ENCODE measurements around the gene CACFD1. TPM values are rescaled to one million over a fixed set of nuclear protein-coding genes. Genes with fewer than 3 reads are reported as not detected.

Gene CACFD1
- total and polyA plus RNA-seq, 2 of the 13 experiments (the other 11 are each of a cell fraction or from before 2014, with no cell fraction given), result 13.8 to 14.6 TPM

DNA sequence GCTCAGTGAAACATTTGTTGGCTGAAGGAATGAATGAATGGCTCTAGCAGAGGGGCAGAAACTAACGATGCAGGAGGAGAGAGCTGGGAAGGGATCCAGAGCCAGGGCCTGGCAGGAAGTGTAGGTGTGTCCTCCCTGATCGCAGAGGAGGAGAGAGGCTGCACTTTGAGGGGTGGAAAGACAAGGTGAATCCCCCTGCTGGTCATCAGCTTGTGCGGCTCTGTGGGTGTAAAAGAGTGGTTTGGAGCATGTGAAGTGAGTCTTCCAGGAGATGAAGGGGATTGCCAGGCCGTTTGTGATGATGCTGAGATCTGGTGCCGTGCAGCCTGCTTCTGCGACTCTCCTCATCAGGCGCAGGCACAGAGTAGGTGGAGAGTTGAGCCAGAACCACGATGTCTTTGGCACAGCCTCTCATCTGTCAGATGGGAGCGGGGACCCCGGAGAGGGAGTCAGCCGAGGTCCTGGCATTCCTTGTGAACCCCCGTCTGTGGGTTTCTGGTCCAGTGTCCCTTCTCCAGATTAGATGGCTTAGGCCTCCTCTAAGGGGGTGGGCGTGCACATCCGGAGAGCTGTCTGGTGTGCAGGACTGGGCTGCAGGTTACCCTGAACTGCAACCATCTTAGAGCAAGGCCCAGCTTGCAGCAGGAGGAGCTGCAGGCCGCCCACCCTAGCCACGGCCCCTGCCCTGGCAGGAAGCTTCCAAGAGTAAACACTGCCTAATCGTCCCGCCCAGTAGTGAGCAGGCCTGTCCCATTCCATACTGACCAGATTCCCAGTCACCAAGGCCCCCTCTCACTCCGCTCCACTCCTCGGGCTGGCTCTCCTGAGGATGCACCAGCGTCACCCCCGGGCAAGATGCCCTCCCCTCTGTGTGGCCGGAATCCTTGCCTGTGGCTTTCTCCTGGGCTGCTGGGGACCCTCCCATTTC, 37.9 kb upstream of the CACFD1 start, which contains the start of gene ADAMTS13 (continued):
- TF ChIP-seq ZNF263 (CRISPR knock-in tag; IDR thresholded peaks at IDR 0.05) (peak; percentile 76), MEIS1 (CRISPR knock-in tag; IDR thresholded peaks at IDR 0.05; ENCODE audit: borderline replicate concordance) (no peak), NR3C1 (CRISPR knock-in tag; IDR thresholded peaks at IDR 0.05) (no peak), ZNF333 (CRISPR knock-in tag; IDR thresholded peaks at IDR 0.05; ENCODE audit: borderline replicate concordance) (no peak), ZMAT3 (CRISPR knock-in tag; conservative IDR thresholded peaks at IDR 0.05) (no peak), ZNF180 (CRISPR knock-in tag; IDR thresholded peaks at IDR 0.05; ENCODE audit: borderline replicate concordance, low read depth) (no peak), ZNF790 (CRISPR knock-in tag; IDR thresholded peaks at IDR 0.05; ENCODE audit: borderline replicate concordance) (no peak), NFE2L2 (IDR thresholded peaks at IDR 0.05; ENCODE audit: low read length) (no peak), SMAD1 (CRISPR knock-in tag; IDR thresholded peaks at IDR 0.05; ENCODE audit: borderline replicate concordance, low read depth) (no peak), ZSCAN25 (CRISPR knock-in tag; IDR thresholded peaks at IDR 0.05) (no peak), MNT (IDR thresholded peaks at IDR 0.05) (no peak), ZNF775 (CRISPR knock-in tag; IDR thresholded peaks at IDR 0.05; ENCODE audit: borderline replicate concordance) (no peak), SRY (CRISPR knock-in tag; IDR thresholded peaks at IDR 0.05) (no peak), MAF1 (CRISPR knock-in tag; IDR thresholded peaks at IDR 0.05; ENCODE audit: borderline replicate concordance) (no peak), ZKSCAN5 (CRISPR knock-in tag; IDR thresholded peaks at IDR 0.05) (no peak), BCL6 (CRISPR knock-in tag; IDR thresholded peaks at IDR 0.05) (no peak), FOSL1 (CRISPR knock-in tag; IDR thresholded peaks at IDR 0.05; ENCODE audit: borderline replicate concordance) (no peak), HNF4A (CRISPR knock-in tag; IDR thresholded peaks at IDR 0.05) (no peak), ELF1 (CRISPR knock-in tag; IDR thresholded peaks at IDR 0.05) (no peak), ZBTB33 (CRISPR knock-in tag; IDR thresholded peaks at IDR 0.05) (no peak), RFX3 (CRISPR knock-in tag; IDR thresholded peaks at IDR 0.05) (no peak), KLF11 (CRISPR knock-in tag; IDR thresholded peaks at IDR 0.05) (no peak), HDAC2 (CRISPR knock-in tag; IDR thresholded peaks at IDR 0.05) (0 out of 2 replicates have a peak, but pooled peaks have one; percentile 25), ZNF326 (CRISPR knock-in tag; IDR thresholded peaks at IDR 0.05; ENCODE audit: borderline replicate concordance) (no peak), JUND (CRISPR knock-in tag; IDR thresholded peaks at IDR 0.05) (0 out of 2 replicates have a peak, but pooled peaks have one; percentile 9), ZSCAN9 (CRISPR knock-in tag; IDR thresholded peaks at IDR 0.05; ENCODE audit: borderline replicate concordance) (no peak), NR1H2 (CRISPR knock-in tag; IDR thresholded peaks at IDR 0.05; ENCODE audit: borderline replicate concordance, low read depth) (no peak), ZNF547 (CRISPR knock-in tag; IDR thresholded peaks at IDR 0.05) (no peak), CEBPB (IDR thresholded peaks at IDR 0.05; ENCODE audit: borderline replicate concordance, low read depth, low read length) (no peak), ZNF34 (CRISPR knock-in tag; IDR thresholded peaks at IDR 0.05; ENCODE audit: borderline replicate concordance) (no peak)

Measured in HepG2 (cell line).